Panc1 (cell line): ENCODE data around the gene UBE2O.

Experiments used
- CTCF ChIP-seq: fragments of 450-650 bp; IDR thresholded peaks from 2 replicates; pipeline ENCODE4 v1.5.1; 2017; ENCODE audit warnings: mild to moderate bottlenecking
- POLR2AphosphoS5 ChIP-seq: IDR thresholded peaks from 2 replicates; pipeline ENCODE4 v1.6.1; 2012; ENCODE audit warnings: mild to moderate bottlenecking, low read depth, low read length, moderate library complexity
- REST ChIP-seq, 2 experiments: IDR thresholded peaks; 2 replicates each; pipeline ENCODE4 v1.6.1; 2011 to 2012; ENCODE audit warnings: low read depth in 2 of 2, control low read depth in 1 of 2, low read length in 1 of 2, mild to moderate bottlenecking in 1 of 2, moderate library complexity in 1 of 2; ENCODE audit not compliant: insufficient read depth in 1 of 2
- SIN3A ChIP-seq: IDR thresholded peaks from 2 replicates; pipeline ENCODE4 v1.6.1; 2012; ENCODE audit warnings: low read depth, mild to moderate bottlenecking, low read length, moderate library complexity, borderline replicate concordance; ENCODE audit not compliant: insufficient read depth
- TCF7L2 ChIP-seq: IDR thresholded peaks from 2 replicates; pipeline ENCODE4 v1.6.1; 2011; ENCODE audit warnings: mild to moderate bottlenecking, low read depth, low read length, inconsistent platforms

GRCh38 chr17:76472258-76472645, 19.3 kb upstream of the UBE2O start:
- no peak for TF ChIP-seq SIN3A
- TF ChIP-seq CTCF = no peak
- TF ChIP-seq POLR2AphosphoS5 = no peak
- TF ChIP-seq REST (IDR thresholded peaks at IDR 0.05; ENCODE audit: insufficient read depth in 1 of 2, low read depth in 2 of 2, low read length in 1 of 2) = no peak
- TF ChIP-seq TCF7L2 = no peak
